ENCODE measurements around the gene CSTPP1. TPM values are rescaled to one million over a fixed set of nuclear protein-coding genes. Genes with fewer than 3 reads are reported as not detected.
"Not testable (repeated sequence)": the region's sequence is repeated elsewhere in the genome, so short reads cannot be mapped to it uniquely, and the experiment has no call there.

The CSTPP1 gene
- polyA plus RNA-seq, 4 donors: 15.1 to 32.9 (median 20.5) TPM

- DNase-seq (peak in 1 of 2 donors; percentile 68), FAIRE-seq (no peak)
- H3K27ac ChIP-seq (ENCODE audit: low read depth in 1 of 3, low read length in 2 of 3): no peak overlapping the region
- no peaks in the 10 kb centered on the region for H3K9me3 ChIP-seq (ENCODE audit: control insufficient read depth in 2 of 2, insufficient read depth in 1 of 2, low read depth in 1 of 2, low read length in 1 of 2)
- H3K4me1 ChIP-seq (ENCODE audit: control insufficient read depth in 3 of 3, insufficient read depth in 2 of 3, low read depth in 1 of 3, low read length in 2 of 3): peaks cover 3 to 6% (median 4%) of the 10 kb centered on the region in 3 donors
- H3K4me3 ChIP-seq (ENCODE audit: low read depth in 1 of 3, low read length in 3 of 3): no peak overlapping the region
- H3K27me3 ChIP-seq (ENCODE audit: control insufficient read depth in 3 of 3, insufficient read depth in 3 of 3, low read length in 3 of 3): no peaks in the 10 kb centered on the region
- peaks cover 0 to 3% (median 0%) of the 10 kb centered on the region in 3 donors for H3K36me3 ChIP-seq (ENCODE audit: control insufficient read depth in 3 of 3, insufficient read depth in 2 of 3, low read depth in 1 of 3, low read length in 3 of 3)
- WGBS, 3 donors: 8 to 37% (median 33%) methylated on average over 3 of the region's 3 CpGs
Observed at GRCh38 chr11:47071341-47071740, 134.8 kb downstream of the CSTPP1 start.

DNA sequence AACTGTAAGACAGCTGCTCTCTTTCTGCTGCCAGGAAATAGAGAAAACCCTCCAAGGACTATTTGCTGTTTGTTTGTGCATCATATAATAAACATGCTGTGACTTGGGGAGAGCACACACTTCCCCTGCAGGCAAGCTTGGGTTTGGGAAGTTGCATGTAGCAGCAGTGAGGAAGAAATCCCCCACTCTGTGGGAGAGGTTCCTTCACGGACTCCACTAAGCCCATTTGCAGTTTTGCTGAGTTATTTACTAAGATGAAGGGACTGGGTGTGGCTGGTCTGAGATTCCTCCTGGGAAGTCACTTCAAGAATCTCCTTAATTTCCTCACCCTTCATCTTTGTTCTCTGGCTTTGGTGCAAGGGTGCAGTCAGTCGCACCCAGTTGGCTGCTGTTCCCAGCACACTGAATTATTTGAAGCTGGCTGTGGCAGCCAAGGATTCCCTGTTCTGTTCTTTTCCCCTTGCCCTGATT, 135.3 kb downstream of the CSTPP1 start:
- H3K27ac ChIP-seq (ENCODE audit: low read depth in 1 of 3, low read length in 2 of 3): peak overlapping the region in 1 of 3 donors; percentile 13
- no peaks in the 10 kb centered on the region for H3K9me3 ChIP-seq (ENCODE audit: control insufficient read depth in 2 of 2, insufficient read depth in 1 of 2, low read depth in 1 of 2, low read length in 1 of 2)
- H3K36me3 ChIP-seq (ENCODE audit: control insufficient read depth in 3 of 3, insufficient read depth in 2 of 3, low read depth in 1 of 3, low read length in 3 of 3): peaks cover 0 to 3% (median 0%) of the 10 kb centered on the region in 3 donors
- DNase-seq (peak; percentile 15 to 53), FAIRE-seq (no peak)
- WGBS, 3 donors: 15 to 36% (median 26%) methylated on average over 2 of the region's 2 CpGs
- no peak overlapping the region for H3K4me3 ChIP-seq (ENCODE audit: low read depth in 1 of 3, low read length in 3 of 3)
- H3K27me3 ChIP-seq (ENCODE audit: control insufficient read depth in 3 of 3, insufficient read depth in 3 of 3, low read length in 3 of 3): no peaks in the 10 kb centered on the region
- H3K4me1 ChIP-seq (ENCODE audit: control insufficient read depth in 3 of 3, insufficient read depth in 2 of 3, low read depth in 1 of 3, low read length in 2 of 3): peaks cover 3 to 6% (median 4%) of the 10 kb centered on the region in 3 donors

- Histone ChIP-seq H3K4me3 (ENCODE audit: low read depth in 1 of 3, low read length in 3 of 3) (no peak overlapping the region), H3K27ac (ENCODE audit: low read depth in 1 of 3, low read length in 2 of 3) (no peak overlapping the region), H3K36me3 (ENCODE audit: control insufficient read depth in 3 of 3, insufficient read depth in 2 of 3, low read depth in 1 of 3, low read length in 3 of 3) (peaks cover 0 to 8% (median 0%) of the 10 kb centered on the region in 3 donors), H3K9me3 (ENCODE audit: control insufficient read depth in 2 of 2, insufficient read depth in 1 of 2, low read depth in 1 of 2, low read length in 1 of 2) (no peaks in the 10 kb centered on the region), H3K27me3 (ENCODE audit: control insufficient read depth in 3 of 3, insufficient read depth in 3 of 3, low read length in 3 of 3) (no peaks in the 10 kb centered on the region), H3K4me1 (ENCODE audit: control insufficient read depth in 3 of 3, insufficient read depth in 2 of 3, low read depth in 1 of 3, low read length in 2 of 3) (no peaks in the 10 kb centered on the region)
- FAIRE-seq (no peak), DNase-seq (no peak)
- 76 to 78% (median 76%) methylated on average over 7 of the region's 7 CpGs for whole genome bisulfite sequencing, 3 donors
Observed at GRCh38 chr11:47078751-47079521, 142.4 kb downstream of the CSTPP1 start.

- not testable (repeated sequence) for DNase-seq; H3K4me1 ChIP-seq (ENCODE audit: control insufficient read depth in 3 of 3, insufficient read depth in 2 of 3, low read depth in 1 of 3, low read length in 2 of 3); H3K27me3 ChIP-seq (ENCODE audit: control insufficient read depth in 3 of 3, insufficient read depth in 3 of 3, low read length in 3 of 3); H3K27ac ChIP-seq (ENCODE audit: low read depth in 1 of 3, low read length in 2 of 3); FAIRE-seq; H3K4me3 ChIP-seq (ENCODE audit: low read depth in 1 of 3, low read length in 3 of 3); H3K9me3 ChIP-seq (ENCODE audit: control insufficient read depth in 2 of 2, insufficient read depth in 1 of 2, low read depth in 1 of 2, low read length in 1 of 2); H3K36me3 ChIP-seq (ENCODE audit: control insufficient read depth in 3 of 3, insufficient read depth in 2 of 3, low read depth in 1 of 3, low read length in 3 of 3)
- WGBS, 3 donors: 92 to 100% (median 96%) methylated on average over 1 of the region's 1 CpG
Observed at GRCh38 chr11:47080775-47081174, 144.2 kb downstream of the CSTPP1 start.

- no peak for DNase-seq
- H3K27me3 ChIP-seq (ENCODE audit: control insufficient read depth in 3 of 3, insufficient read depth in 3 of 3, low read length in 3 of 3): no peaks in the 10 kb centered on the region
Observed at GRCh38 chr11:47083913-47084312, 147.4 kb downstream of the CSTPP1 start.

GRCh38 chr11:47087801-47088200, 151.2 kb downstream of the CSTPP1 start:
- Histone ChIP-seq H3K36me3 (ENCODE audit: control insufficient read depth in 3 of 3, insufficient read depth in 2 of 3, low read depth in 1 of 3, low read length in 3 of 3) (no peaks in the 10 kb centered on the region), H3K9me3 (ENCODE audit: control insufficient read depth in 2 of 2, insufficient read depth in 1 of 2, low read depth in 1 of 2, low read length in 1 of 2) (peaks cover 0 to 2% of the 10 kb centered on the region in 2 donors), H3K27me3 (ENCODE audit: control insufficient read depth in 3 of 3, insufficient read depth in 3 of 3, low read length in 3 of 3) (no peaks in the 10 kb centered on the region), H3K27ac (ENCODE audit: low read depth in 1 of 3, low read length in 2 of 3) (no peak overlapping the region), H3K4me3 (ENCODE audit: low read depth in 1 of 3, low read length in 3 of 3) (no peak overlapping the region), H3K4me1 (ENCODE audit: control insufficient read depth in 3 of 3, insufficient read depth in 2 of 3, low read depth in 1 of 3, low read length in 2 of 3) (no peaks in the 10 kb centered on the region)
- 67 to 94% (median 92%) methylated on average over 3 of the region's 3 CpGs for WGBS, 3 donors
- no peak for DNase-seq
- no peak for FAIRE-seq

More at GRCh38 chr11:47083913-47084312, 147.4 kb downstream of the CSTPP1 start:
- Histone ChIP-seq H3K9me3 (ENCODE audit: control insufficient read depth in 2 of 2, insufficient read depth in 1 of 2, low read depth in 1 of 2, low read length in 1 of 2) (no peaks in the 10 kb centered on the region), H3K36me3 (ENCODE audit: control insufficient read depth in 3 of 3, insufficient read depth in 2 of 3, low read depth in 1 of 3, low read length in 3 of 3) (peaks cover 0 to 5% (median 0%) of the 10 kb centered on the region in 3 donors), H3K27ac (ENCODE audit: low read depth in 1 of 3, low read length in 2 of 3) (no peak overlapping the region), H3K4me3 (ENCODE audit: low read depth in 1 of 3, low read length in 3 of 3) (no peak overlapping the region), H3K4me1 (ENCODE audit: control insufficient read depth in 3 of 3, insufficient read depth in 2 of 3, low read depth in 1 of 3, low read length in 2 of 3) (no peaks in the 10 kb centered on the region)
- no peak for FAIRE-seq

DNA sequence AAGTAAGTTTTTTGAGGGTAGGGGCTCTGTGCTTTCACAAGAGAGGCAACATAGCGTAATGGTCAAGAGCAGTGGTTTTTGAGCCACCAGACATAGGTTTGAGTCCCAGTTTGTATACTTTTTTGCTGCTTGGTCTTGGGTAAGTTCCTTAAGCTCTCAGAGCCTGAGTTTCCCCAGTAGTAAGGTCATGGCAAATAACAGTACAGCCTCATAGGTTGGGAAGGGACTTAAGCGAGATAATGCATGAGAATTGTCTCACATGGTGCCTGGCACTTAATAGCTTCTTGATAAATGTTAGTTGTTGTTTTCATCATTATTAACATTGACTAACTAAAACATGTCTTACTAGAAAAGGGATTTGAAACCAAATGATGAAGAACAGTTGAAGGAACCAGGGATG, 157.0 kb downstream of the CSTPP1 start:
- Histone ChIP-seq H3K4me1 (ENCODE audit: control insufficient read depth in 3 of 3, insufficient read depth in 2 of 3, low read depth in 1 of 3, low read length in 2 of 3) (no peaks in the 10 kb centered on the region), H3K27ac (ENCODE audit: low read depth in 1 of 3, low read length in 2 of 3) (no peak overlapping the region), H3K9me3 (ENCODE audit: control insufficient read depth in 2 of 2, insufficient read depth in 1 of 2, low read depth in 1 of 2, low read length in 1 of 2) (peaks cover 0 to 2% of the 10 kb centered on the region in 2 donors), H3K36me3 (ENCODE audit: control insufficient read depth in 3 of 3, insufficient read depth in 2 of 3, low read depth in 1 of 3, low read length in 3 of 3) (no peaks in the 10 kb centered on the region), H3K27me3 (ENCODE audit: control insufficient read depth in 3 of 3, insufficient read depth in 3 of 3, low read length in 3 of 3) (no peaks in the 10 kb centered on the region), H3K4me3 (ENCODE audit: low read depth in 1 of 3, low read length in 3 of 3) (no peak overlapping the region)
- no peak for FAIRE-seq
- WGBS, 3 donors: 93 to 100% (median 96%) methylated on average over 2 of the region's 2 CpGs
- DNase-seq: no peak

DNA sequence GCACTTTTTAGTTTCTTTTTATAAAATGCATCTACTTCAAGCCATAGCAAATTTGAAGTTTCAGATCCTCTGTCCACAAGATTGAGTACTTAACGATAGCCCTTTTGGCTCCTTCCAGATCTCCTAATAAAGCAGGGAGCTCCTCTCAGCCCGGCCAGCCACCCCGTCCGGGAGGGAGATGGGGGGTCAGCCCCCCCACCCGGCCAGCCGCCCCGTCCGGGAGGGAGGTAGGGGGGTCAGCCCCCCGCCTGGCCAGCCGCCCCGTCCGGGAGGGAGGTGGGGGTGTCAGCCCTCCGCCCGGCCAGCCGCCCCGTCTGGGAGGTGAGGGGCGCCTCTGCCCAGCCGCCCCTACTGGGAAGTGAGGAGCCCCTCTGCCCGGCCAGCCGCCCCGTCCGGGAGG, 160.3 kb downstream of the CSTPP1 start:
- H3K9me3 ChIP-seq (ENCODE audit: control insufficient read depth in 2 of 2, insufficient read depth in 1 of 2, low read depth in 1 of 2, low read length in 1 of 2); H3K36me3 ChIP-seq (ENCODE audit: control insufficient read depth in 3 of 3, insufficient read depth in 2 of 3, low read depth in 1 of 3, low read length in 3 of 3); H3K4me3 ChIP-seq (ENCODE audit: low read depth in 1 of 3, low read length in 3 of 3); H3K27me3 ChIP-seq (ENCODE audit: control insufficient read depth in 3 of 3, insufficient read depth in 3 of 3, low read length in 3 of 3); FAIRE-seq; H3K27ac ChIP-seq (ENCODE audit: low read depth in 1 of 3, low read length in 2 of 3); DNase-seq; H3K4me1 ChIP-seq (ENCODE audit: control insufficient read depth in 3 of 3, insufficient read depth in 2 of 3, low read depth in 1 of 3, low read length in 2 of 3): not testable (repeated sequence)
- 88 to 96% (median 88%) methylated on average over 8 to 18 of the region's 22 CpGs for WGBS, 3 donors

All from small intestine (tissue), 7 donors.